Activated effector memory CD4-positive, alpha-beta T cell treated with Interleukin-2 at 50 U/mL for 16 hours (primary cell): Measurements from ENCODE around the gene MUS81.
"Not testable (repeated sequence)": the region's sequence is repeated elsewhere in the genome, so short reads cannot be mapped to it uniquely, and the experiment has no call there.

Experiments
- DNase-seq: peaks from one replicate; pipeline ENCODE4 v3.0.0-alpha.2; 2020

The MUS81 gene

GRCh38 chr11:65860278-65861164 lies at the start of gene MUS81:
MUS81 (plus strand) TSS chr11:65860433; CDS start chr11:65860754, 321 bp downstream.
- DNase-seq = peak; percentile 95

GRCh38 chr11:65811764-65812475 lies 48.3 kb upstream of the MUS81 start:
- no peak for DNase-seq

- DNase-seq = no peak
These were observed 45.9 kb upstream of the MUS81 start for GRCh38 chr11:65814131-65814985.

- no peak for DNase-seq
These were observed 45.2 kb upstream of the MUS81 start for GRCh38 chr11:65814986-65815565.

- no peak for DNase-seq
These were observed 43.5 kb upstream of the MUS81 start for GRCh38 chr11:65816696-65817095.

- DNase-seq = no peak
These were observed 42.9 kb upstream of the MUS81 start for GRCh38 chr11:65817312-65817834.

- peak; percentile 89 for DNase-seq
These were observed 42.2 kb upstream of the MUS81 start for GRCh38 chr11:65817835-65818680.

GRCh38 chr11:65821107-65821506 lies 39.1 kb upstream of the MUS81 start:
- no peak for DNase-seq

- DNase-seq = no peak
These were observed 37.3 kb upstream of the MUS81 start for GRCh38 chr11:65822776-65823528.

- no peak for DNase-seq
These were observed 33.1 kb upstream of the MUS81 start for GRCh38 chr11:65826984-65827735.

GRCh38 chr11:65829459-65829858 lies 30.8 kb upstream of the MUS81 start:
- DNase-seq = no peak

GRCh38 chr11:65832231-65832630 lies 28.0 kb upstream of the MUS81 start:
- not testable (repeated sequence) for DNase-seq

GRCh38 chr11:65833297-65834030 lies 26.8 kb upstream of the MUS81 start, which contains the start of gene SNX32:
SNX32 (plus strand) TSS chr11:65833963; CDS start chr11:65834066, 103 bp downstream.
- peak; percentile 91 for DNase-seq

GRCh38 chr11:65834202-65834601 lies 26.0 kb upstream of the MUS81 start:
- DNase-seq = no peak

- no peak for DNase-seq
These were observed 18.1 kb upstream of the MUS81 start for GRCh38 chr11:65842144-65842543.

- no peak for DNase-seq
These were observed 16.4 kb upstream of the MUS81 start for GRCh38 chr11:65843811-65844210.

- no peak for DNase-seq
These were observed 15.9 kb upstream of the MUS81 start for GRCh38 chr11:65844231-65844872.

- no peak for DNase-seq
These were observed 12.5 kb upstream of the MUS81 start for GRCh38 chr11:65847746-65848145.
